ENCODE measurements around the gene NSDHL.

- TF ChIP-seq POLR2A (IDR thresholded peaks at IDR 0.05) = no peak
- TF ChIP-seq CTCF (IDR thresholded peaks at IDR 0.05) = no peak
Observed at GRCh38 chrX:152819732-152820131, 11.1 kb upstream of the NSDHL start.
